MG63 (cell line): ENCODE data around the gene ZNF268. TPM values are rescaled to one million over a fixed set of nuclear protein-coding genes. Genes with fewer than 3 reads are reported as not detected.

Experiments used
- DNase-seq: peaks from one replicate; pipeline ENCODE4 v3.0.0-alpha.2; 2020
- H3K27me3 ChIP-seq: fragments of 250-450 bp; sonication (Bioruptor Pico); 2 replicates; pipeline ENCODE4 v1.5.1; 2020; ENCODE audit warnings: mild to moderate bottlenecking, moderate library complexity
- H3K36me3 ChIP-seq: fragments of 250-450 bp; sonication (Bioruptor Pico); 2 replicates; pipeline ENCODE4 v1.5.1; 2020; ENCODE audit warnings: mild to moderate bottlenecking, moderate library complexity
- H3K4me3 ChIP-seq: fragments of 250-450 bp; sonication (Bioruptor Pico); 2 replicates; pipeline ENCODE4 v1.5.1; 2020; ENCODE audit warnings: mild to moderate bottlenecking, moderate library complexity
- H3K9me3 ChIP-seq: fragments of 250-450 bp; sonication (Bioruptor Pico); 2 replicates; pipeline ENCODE4 v1.5.1; 2020; ENCODE audit warnings: mild to moderate bottlenecking, moderate library complexity
- total RNA-seq: library from RNA; depleted of rRNA; stranded (reverse); fragments of >200 nt; shearing (Covaris generic); gene quantifications from 2 replicates; pipeline ENCODE4 v1.2.3, GENCODE V29; 2014; ENCODE audit warnings: low replicate concordance; rRNA removed

ZNF268 gene
- 9.2 and 24.4 TPM in 2 replicates for total RNA-seq

GRCh38 chr12:133181238-133181959 lies at the start of gene ZNF268:
ZNF268 (plus strand) TSS chr12:133181495; CDS start chr12:133181998, 503 bp downstream.
- H3K4me3 ChIP-seq: peak within 1 kb of the TSS; percentile 95
- H3K9me3 ChIP-seq: peaks cover 40% of the 10 kb centered on the region
- peak; percentile 87 for DNase-seq
- H3K27me3 ChIP-seq: no peaks in the 10 kb centered on the region
- H3K36me3 ChIP-seq: peaks cover 28% of the 10 kb centered on the region

DNA sequence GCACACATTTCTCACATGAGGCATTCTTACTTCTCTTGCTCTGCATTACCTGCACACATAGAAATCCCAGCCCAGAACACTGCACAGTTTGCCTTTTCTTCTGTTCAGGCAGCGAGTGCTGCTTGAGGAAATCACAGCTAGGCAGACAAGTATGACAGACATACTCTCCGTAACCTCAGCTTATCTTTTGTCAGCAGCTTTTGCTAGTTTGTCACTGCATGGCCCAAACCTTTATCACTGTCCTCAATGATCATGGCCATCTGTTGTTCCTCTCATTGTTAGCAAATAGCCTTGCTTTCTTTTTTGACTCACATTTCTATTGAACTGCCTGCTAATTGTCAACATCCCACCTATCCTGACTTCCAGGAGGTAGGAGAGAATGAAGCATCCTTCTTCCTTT lies 45.5 kb upstream of the ZNF268 start:
- no peak for DNase-seq
- no peaks in the 10 kb centered on the region for H3K27me3 ChIP-seq

DNA sequence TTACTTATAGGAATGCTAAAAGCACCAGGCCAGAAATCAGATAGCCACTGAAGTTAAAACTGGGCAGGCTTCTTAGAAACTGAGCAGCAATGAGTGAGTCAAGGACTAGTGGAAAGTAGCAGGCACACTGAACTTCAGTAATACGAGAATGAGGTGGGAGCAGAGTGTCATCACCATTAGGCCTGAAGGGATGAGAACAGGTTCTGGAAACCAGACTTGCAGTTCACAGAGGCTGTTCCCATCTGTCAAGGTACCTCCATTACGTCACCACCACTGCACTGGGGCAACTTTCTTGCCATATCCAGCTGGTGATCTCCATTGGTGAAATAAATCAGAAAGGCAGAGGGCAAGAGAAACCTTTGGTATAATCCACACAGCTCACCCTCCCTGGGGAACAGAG lies 35.3 kb upstream of the ZNF268 start:
- no peaks in the 10 kb centered on the region for H3K36me3 ChIP-seq
- no peak for DNase-seq
- no peaks in the 10 kb centered on the region for H3K27me3 ChIP-seq
- no peak overlapping the region for H3K4me3 ChIP-seq
- peaks cover 5% of the 10 kb centered on the region for H3K9me3 ChIP-seq

More for the DNA sequence above, 45.5 kb upstream of the ZNF268 start:
- Histone ChIP-seq H3K4me3 (no peak overlapping the region), H3K36me3 (no peaks in the 10 kb centered on the region), H3K9me3 (peaks cover 18% of the 10 kb centered on the region)

DNA sequence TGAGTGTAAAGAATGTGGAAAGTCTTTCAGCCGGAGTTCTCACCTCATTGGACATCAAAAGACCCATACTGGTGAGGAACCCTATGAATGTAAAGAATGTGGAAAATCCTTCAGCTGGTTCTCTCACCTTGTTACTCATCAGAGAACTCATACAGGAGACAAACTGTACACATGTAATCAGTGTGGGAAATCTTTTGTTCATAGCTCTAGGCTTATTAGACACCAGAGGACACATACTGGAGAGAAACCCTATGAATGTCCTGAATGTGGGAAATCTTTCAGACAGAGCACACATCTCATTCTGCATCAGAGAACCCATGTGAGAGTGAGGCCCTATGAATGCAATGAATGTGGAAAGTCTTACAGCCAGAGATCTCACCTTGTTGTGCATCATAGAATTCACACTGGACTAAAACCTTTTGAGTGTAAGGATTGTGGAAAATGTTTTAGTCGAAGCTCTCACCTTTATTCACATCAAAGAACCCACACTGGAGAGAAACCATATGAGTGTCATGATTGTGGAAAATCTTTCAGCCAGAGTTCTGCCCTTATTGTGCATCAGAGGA lies 25.1 kb upstream of the ZNF268 start:
- Histone ChIP-seq H3K9me3 (peaks cover 30% of the 10 kb centered on the region), H3K36me3 (peaks cover 10% of the 10 kb centered on the region), H3K4me3 (no peak overlapping the region), H3K27me3 (no peaks in the 10 kb centered on the region)
- DNase-seq: no peak

DNA sequence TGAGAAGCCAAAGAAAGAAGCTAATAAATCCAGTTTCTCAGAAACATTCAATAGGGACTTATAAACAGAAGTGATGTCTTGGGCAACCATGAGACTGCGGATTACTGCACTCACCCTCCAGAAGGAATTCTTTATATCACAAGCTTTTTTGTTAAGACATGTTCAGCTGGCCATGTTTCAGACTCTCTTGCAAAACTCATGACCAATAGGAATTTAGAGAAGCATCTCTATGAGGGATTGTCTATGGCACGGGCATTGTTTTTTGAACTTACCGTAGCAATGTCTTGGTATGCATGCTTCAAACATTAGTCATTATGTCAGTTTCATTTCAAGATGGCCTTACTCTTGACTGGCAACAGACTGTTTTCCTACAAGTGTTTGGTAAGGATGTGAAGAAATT lies 15.5 kb upstream of the ZNF268 start:
- no peak for DNase-seq
- Histone ChIP-seq H3K4me3 (no peak overlapping the region), H3K27me3 (no peaks in the 10 kb centered on the region), H3K36me3 (no peaks in the 10 kb centered on the region), H3K9me3 (peaks cover 10% of the 10 kb centered on the region)

GRCh38 chr12:133172491-133172890 lies 8.8 kb upstream of the ZNF268 start:
- no peaks in the 10 kb centered on the region for H3K27me3 ChIP-seq
- H3K9me3 ChIP-seq: peaks cover 15% of the 10 kb centered on the region
- H3K4me3 ChIP-seq: no peak overlapping the region
- no peak for DNase-seq
- H3K36me3 ChIP-seq: no peaks in the 10 kb centered on the region

GRCh38 chr12:133174901-133175300 lies 6.4 kb upstream of the ZNF268 start:
- no peaks in the 10 kb centered on the region for H3K27me3 ChIP-seq
- no peak for DNase-seq
- no peaks in the 10 kb centered on the region for H3K36me3 ChIP-seq
- H3K9me3 ChIP-seq: peaks cover 18% of the 10 kb centered on the region
- H3K4me3 ChIP-seq: no peak overlapping the region

DNA sequence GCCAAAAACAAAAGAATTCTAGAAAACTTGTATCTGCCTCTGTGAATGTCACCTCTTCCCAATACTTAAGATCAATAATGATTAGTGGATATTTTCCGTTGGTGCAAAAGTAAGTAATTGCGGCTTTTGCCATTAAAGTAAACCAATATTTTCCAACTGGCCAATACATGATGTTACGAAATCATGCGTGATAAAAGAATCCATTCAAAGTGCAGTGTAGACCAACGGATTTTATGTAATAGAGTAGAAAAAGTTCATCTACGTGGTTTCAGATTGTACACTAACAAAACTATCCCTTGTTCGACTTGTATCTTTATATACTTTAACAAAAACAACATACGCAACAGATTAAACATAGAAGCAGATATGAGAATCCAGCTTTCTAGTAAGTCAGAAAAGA lies 626 bp upstream of the ZNF268 start:
- DNase-seq: no peak
- H3K27me3 ChIP-seq: no peaks in the 10 kb centered on the region
- H3K36me3 ChIP-seq: peaks cover 28% of the 10 kb centered on the region
- H3K9me3 ChIP-seq: peaks cover 37% of the 10 kb centered on the region
- peak overlapping the region; percentile 95 for H3K4me3 ChIP-seq

GRCh38 chr12:133190176-133190575 lies 8.9 kb downstream of the ZNF268 start:
- DNase-seq: no peak
- Histone ChIP-seq H3K9me3 (peaks cover 37% of the 10 kb centered on the region), H3K4me3 (no peak overlapping the region), H3K36me3 (peaks cover 81% of the 10 kb centered on the region), H3K27me3 (no peaks in the 10 kb centered on the region)

DNA sequence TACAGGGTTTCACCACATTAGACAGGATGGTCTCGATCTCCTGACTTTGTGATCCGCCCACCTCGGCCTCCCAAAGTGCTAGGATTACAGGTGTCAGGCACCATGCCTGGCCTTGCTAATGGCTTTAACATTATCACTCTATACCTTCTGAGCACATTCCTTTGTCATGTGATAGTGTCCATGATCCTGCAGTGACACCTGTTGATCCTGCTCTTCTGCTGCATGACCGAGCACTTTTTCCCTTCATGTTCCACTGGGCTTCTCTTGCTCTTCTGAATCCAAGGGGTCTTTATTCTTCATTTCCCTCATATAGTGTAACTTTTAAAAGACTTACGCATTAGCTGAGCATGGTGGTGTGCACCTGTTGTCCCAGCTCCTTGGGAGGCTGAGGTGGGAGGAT lies 11.6 kb downstream of the ZNF268 start:
- Histone ChIP-seq H3K4me3 (no peak overlapping the region), H3K36me3 (peaks cover 75% of the 10 kb centered on the region), H3K27me3 (no peaks in the 10 kb centered on the region), H3K9me3 (peaks cover 34% of the 10 kb centered on the region)
- no peak for DNase-seq

GRCh38 chr12:133201888-133202287 lies 20.6 kb downstream of the ZNF268 start:
- Histone ChIP-seq H3K9me3 (peaks cover 56% of the 10 kb centered on the region), H3K36me3 (peaks cover 56% of the 10 kb centered on the region), H3K27me3 (no peaks in the 10 kb centered on the region), H3K4me3 (no peak overlapping the region)
- DNase-seq: no peak

DNA sequence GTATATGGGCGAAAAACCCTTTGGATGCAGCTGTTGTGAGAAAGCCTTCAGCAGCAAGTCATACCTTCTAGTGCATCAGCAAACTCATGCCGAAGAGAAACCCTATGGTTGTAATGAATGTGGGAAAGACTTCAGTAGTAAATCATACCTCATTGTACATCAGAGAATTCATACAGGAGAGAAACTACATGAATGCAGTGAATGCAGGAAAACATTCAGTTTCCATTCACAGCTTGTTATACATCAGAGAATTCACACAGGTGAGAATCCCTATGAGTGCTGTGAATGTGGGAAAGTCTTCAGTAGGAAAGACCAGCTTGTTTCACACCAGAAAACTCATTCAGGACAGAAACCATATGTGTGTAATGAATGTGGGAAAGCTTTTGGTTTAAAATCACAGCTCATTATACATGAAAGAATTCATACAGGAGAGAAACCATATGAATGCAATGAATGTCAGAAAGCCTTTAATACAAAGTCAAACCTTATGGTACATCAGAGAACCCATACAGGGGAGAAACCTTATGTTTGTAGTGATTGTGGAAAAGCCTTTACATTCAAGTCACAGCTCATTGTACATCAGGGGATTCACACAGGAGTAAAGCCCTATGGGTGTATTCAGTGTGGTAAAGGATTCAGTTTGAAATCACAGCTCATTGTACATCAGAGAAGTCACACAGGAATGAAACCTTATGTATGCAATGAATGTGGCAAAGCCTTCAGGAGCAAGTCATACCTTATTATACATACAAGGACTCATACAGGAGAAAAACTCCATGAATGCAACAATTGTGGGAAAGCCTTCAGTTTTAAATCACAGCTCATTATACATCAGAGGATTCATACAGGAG lies 21.4 kb downstream of the ZNF268 start:
- Histone ChIP-seq H3K9me3 (peaks cover 63% of the 10 kb centered on the region), H3K36me3 (peaks cover 56% of the 10 kb centered on the region), H3K4me3 (no peak overlapping the region), H3K27me3 (no peaks in the 10 kb centered on the region)
- DNase-seq: no peak

- Histone ChIP-seq H3K36me3 (peaks cover 56% of the 10 kb centered on the region), H3K27me3 (no peaks in the 10 kb centered on the region), H3K9me3 (peaks cover 70% of the 10 kb centered on the region), H3K4me3 (no peak overlapping the region)
- DNase-seq: no peak
Measured at GRCh38 chr12:133203344-133204263, 22.3 kb downstream of the ZNF268 start.

- peaks cover 71% of the 10 kb centered on the region for H3K9me3 ChIP-seq
- H3K4me3 ChIP-seq: no peak overlapping the region
- no peaks in the 10 kb centered on the region for H3K27me3 ChIP-seq
- H3K36me3 ChIP-seq: peaks cover 56% of the 10 kb centered on the region
- DNase-seq: no peak
Measured at GRCh38 chr12:133204264-133204603, 22.9 kb downstream of the ZNF268 start.

DNA sequence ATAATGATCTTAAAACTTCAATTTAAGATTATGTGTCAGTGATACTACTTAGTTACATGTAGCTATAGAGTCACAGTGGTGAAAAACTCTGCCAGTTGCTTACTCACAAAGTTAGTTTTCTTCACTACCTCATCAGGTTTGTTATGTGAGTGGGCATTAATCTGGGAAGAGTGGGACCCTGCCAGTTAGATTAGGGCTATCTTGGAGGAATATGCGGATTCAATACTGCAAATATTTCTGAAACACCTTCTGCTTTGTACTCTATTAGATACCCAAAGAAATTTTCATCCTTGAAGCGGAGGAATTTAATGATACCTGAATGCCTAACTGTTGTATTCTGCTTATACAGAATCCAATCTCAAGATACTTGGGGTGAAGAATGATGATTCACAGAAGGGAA lies 25.1 kb downstream of the ZNF268 start:
- Histone ChIP-seq H3K36me3 (peaks cover 46% of the 10 kb centered on the region), H3K9me3 (peaks cover 71% of the 10 kb centered on the region), H3K4me3 (no peak overlapping the region), H3K27me3 (no peaks in the 10 kb centered on the region)
- no peak for DNase-seq

DNA sequence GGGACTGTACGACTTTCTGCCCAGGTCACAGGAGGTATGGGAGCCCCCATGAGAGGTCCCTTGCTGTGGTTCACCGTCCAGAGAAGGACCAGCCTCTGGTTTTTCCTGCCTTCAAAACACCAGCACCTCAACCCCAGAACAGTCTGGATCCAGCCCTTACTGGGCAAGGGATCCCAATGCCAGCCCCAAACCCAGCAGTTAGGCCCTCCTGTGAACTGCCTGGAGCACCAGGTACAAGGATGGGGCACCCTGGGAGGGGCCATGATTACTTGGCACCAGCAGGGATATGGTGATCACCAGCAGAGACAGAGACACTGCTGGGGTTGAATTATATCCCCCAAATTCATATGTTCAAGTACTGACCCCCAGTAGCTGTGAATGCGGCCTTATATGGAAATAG lies 34.4 kb downstream of the ZNF268 start:
- Histone ChIP-seq H3K27me3 (no peaks in the 10 kb centered on the region), H3K36me3 (no peaks in the 10 kb centered on the region), H3K4me3 (no peak overlapping the region), H3K9me3 (peaks cover 3% of the 10 kb centered on the region; the same call in 1 of the 2 replicates)
- DNase-seq: no peak
